ENCODE data around the gene ACAA2. TPM values are rescaled to one million over a fixed set of nuclear protein-coding genes. Genes with fewer than 3 reads are reported as not detected.

The ACAA2 gene
- polyA plus RNA-seq, 3 donors, result 20.8 to 109 (median 97.6) TPM

DNA sequence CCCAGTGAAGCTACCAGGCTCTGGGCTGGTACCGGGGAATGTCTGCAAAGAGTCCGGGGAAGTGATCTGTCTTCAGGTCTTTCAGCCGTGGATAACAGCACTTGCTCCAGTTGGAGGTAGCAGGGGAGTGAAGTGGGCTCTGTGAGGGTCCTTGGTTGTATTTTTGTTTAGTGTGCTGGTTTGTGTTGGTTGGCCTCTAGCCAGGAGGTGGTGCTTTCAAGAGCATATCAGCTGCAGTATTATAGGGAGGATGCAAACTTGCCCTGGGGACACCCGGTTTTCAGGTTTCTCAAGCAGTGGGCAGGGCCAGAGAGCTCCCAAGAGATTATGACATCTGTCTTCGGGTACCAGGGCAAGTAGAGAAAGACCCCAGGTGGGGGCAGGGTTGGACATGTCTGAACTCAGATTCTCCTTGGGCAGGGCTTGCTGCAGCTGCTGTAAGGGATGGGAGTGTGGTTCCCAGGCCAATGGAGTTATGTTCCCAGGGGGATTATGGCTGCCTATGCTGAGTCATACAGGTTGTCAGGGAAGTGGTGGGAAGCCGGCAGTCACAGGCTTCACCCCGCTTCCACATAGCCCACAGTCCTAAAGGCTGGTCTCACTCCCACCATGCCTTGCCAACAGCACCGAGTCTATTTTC lies 34.4 kb downstream of the ACAA2 start:
- Histone ChIP-seq H3K27me3 (ENCODE audit: control insufficient read depth in 2 of 2, insufficient read depth in 2 of 2, low read length in 2 of 2) (no peaks in the 10 kb centered on the region), H2AFZ (ENCODE audit: insufficient read depth, low read depth, low read length, poor library complexity, severe bottlenecking) (no peak overlapping the region), H3K4me3 (replicated peaks in 1 of 3; ENCODE audit: low read depth in 2 of 3, low read length in 3 of 3) (no peak overlapping the region), H4K20me1 (ENCODE audit: insufficient read depth, low read length) (no peaks in the 10 kb centered on the region), H3K9ac (ENCODE audit: insufficient read depth, low read length, poor library complexity, severe bottlenecking) (no peak overlapping the region), H3K4me2 (replicated peaks; ENCODE audit: extremely low read depth, low read length, poor library complexity, severe bottlenecking) (no peak overlapping the region), H3K27ac (ENCODE audit: low read depth in 1 of 2, low read length in 2 of 2) (no peak overlapping the region), H3K9me3 (replicated peaks in 1 of 2; ENCODE audit: control insufficient read depth in 1 of 2, insufficient read depth in 1 of 2, low read length in 2 of 2) (peaks cover 0 to 11% of the 10 kb centered on the region in 2 donors), H3K79me2 (ENCODE audit: insufficient read depth, low read length) (no peaks in the 10 kb centered on the region), H3K36me3 (replicated peaks in 1 of 2; ENCODE audit: control insufficient read depth in 1 of 2, insufficient read depth in 2 of 2, low read length in 2 of 2) (peaks cover 21 to 51% of the 10 kb centered on the region in 2 donors), H3K4me1 (ENCODE audit: control insufficient read depth in 1 of 2, insufficient read depth in 2 of 2, low read length in 2 of 2) (no peaks in the 10 kb centered on the region)
- 94% methylated on average over 7 of the region's 8 CpGs for WGBS (ENCODE audit: insufficient coverage)
- Mint-ChIP-seq H3K27ac (no peak overlapping the region), H3K4me1 (no peaks in the 10 kb centered on the region), H3K4me3 (no peak overlapping the region), H3K9me3 (peaks cover 14 to 35% (median 32%) of the 10 kb centered on the region in 7 donors), H3K36me3 (peaks cover 47 to 57% of the 10 kb centered on the region in 2 donors), H3K27me3 (ENCODE audit: low read depth in 3 of 3) (peaks cover 2 to 4% (median 3%) of the 10 kb centered on the region in 3 donors)
- intact Hi-C loops (cut with micrococcal nuclease), result no loop called here
- no peak for DNase-seq
- TF ChIP-seq, protein P1, sequence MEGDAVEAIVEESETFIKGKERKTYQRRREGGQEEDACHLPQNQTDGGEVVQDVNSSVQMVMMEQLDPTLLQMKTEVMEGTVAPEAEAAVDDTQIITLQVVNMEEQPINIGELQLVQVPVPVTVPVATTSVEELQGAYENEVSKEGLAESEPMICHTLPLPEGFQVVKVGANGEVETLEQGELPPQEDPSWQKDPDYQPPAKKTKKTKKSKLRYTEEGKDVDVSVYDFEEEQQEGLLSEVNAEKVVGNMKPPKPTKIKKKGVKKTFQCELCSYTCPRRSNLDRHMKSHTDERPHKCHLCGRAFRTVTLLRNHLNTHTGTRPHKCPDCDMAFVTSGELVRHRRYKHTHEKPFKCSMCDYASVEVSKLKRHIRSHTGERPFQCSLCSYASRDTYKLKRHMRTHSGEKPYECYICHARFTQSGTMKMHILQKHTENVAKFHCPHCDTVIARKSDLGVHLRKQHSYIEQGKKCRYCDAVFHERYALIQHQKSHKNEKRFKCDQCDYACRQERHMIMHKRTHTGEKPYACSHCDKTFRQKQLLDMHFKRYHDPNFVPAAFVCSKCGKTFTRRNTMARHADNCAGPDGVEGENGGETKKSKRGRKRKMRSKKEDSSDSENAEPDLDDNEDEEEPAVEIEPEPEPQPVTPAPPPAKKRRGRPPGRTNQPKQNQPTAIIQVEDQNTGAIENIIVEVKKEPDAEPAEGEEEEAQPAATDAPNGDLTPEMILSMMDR (IDR thresholded peaks at IDR 0.05), result no peak

DNA sequence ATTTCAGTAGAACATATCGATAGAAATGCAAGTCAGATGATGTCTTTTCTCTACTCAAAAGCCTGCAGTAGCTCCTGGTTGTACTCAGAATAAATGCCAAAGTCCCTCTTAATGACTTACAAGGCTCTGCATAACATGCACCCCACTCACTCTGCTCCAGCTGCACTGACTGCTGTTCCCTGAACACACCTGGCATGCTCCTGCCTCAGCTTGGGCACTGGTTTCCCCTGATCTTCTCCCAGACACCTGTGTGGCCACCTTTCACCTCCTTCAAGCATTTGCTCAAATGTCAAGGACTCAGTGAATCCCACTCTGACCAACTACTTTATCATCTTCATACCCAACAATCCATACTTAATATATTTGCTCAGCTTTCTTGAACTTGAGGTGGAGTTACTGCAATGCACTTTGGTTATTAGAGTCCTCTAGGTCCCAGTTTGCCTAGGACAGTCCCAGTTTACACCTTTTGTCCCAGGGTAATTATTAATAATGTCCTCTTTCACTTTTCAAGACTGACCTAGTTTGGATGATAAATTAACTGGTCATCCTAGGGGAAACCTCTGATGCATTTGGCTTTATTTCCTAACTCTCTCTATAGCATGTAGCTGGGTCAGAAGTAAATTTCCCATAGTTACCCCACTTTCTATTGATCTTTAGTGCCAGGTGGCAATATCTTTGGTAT lies 44.1 kb downstream of the ACAA2 start:
- Histone ChIP-seq H3K4me2 (replicated peaks; ENCODE audit: extremely low read depth, low read length, poor library complexity, severe bottlenecking) (no peak overlapping the region), H3K27ac (ENCODE audit: low read depth in 1 of 2, low read length in 2 of 2) (no peak overlapping the region), H3K4me1 (ENCODE audit: control insufficient read depth in 1 of 2, insufficient read depth in 2 of 2, low read length in 2 of 2) (no peaks in the 10 kb centered on the region), H3K27me3 (ENCODE audit: control insufficient read depth in 2 of 2, insufficient read depth in 2 of 2, low read length in 2 of 2) (no peaks in the 10 kb centered on the region), H3K79me2 (ENCODE audit: insufficient read depth, low read length) (no peaks in the 10 kb centered on the region), H3K9me3 (replicated peaks in 1 of 2; ENCODE audit: control insufficient read depth in 1 of 2, insufficient read depth in 1 of 2, low read length in 2 of 2) (no peaks in the 10 kb centered on the region), H4K20me1 (ENCODE audit: insufficient read depth, low read length) (no peaks in the 10 kb centered on the region), H3K4me3 (replicated peaks in 1 of 3; ENCODE audit: low read depth in 2 of 3, low read length in 3 of 3) (no peak overlapping the region), H3K36me3 (replicated peaks in 1 of 2; ENCODE audit: control insufficient read depth in 1 of 2, insufficient read depth in 2 of 2, low read length in 2 of 2) (no peaks in the 10 kb centered on the region), H2AFZ (ENCODE audit: insufficient read depth, low read depth, low read length, poor library complexity, severe bottlenecking) (no peak overlapping the region), H3K9ac (ENCODE audit: insufficient read depth, low read length, poor library complexity, severe bottlenecking) (no peak overlapping the region)
- Mint-ChIP-seq H3K9me3 (peaks cover 0 to 4% (median 2%) of the 10 kb centered on the region in 7 donors), H3K27ac (peak overlapping the region in 1 of 7 donors; percentile 46), H3K4me1 (no peaks in the 10 kb centered on the region), H3K4me3 (no peak overlapping the region), H3K36me3 (no peaks in the 10 kb centered on the region), H3K27me3 (ENCODE audit: low read depth in 3 of 3) (peaks cover 5 to 7% (median 7%) of the 10 kb centered on the region in 3 donors)
- DNase-seq, result no peak
- WGBS (ENCODE audit: insufficient coverage), result 100% methylated on average over 1 of the region's 1 CpG
- TF ChIP-seq, protein P1 (IDR thresholded peaks at IDR 0.05), result no peak
- intact Hi-C loops (cut with micrococcal nuclease), result no loop called here
